NK-92 (cell line): Measurements from ENCODE around the gene SPACA6.
"Not testable (repeated sequence)": the region's sequence is repeated elsewhere in the genome, so short reads cannot be mapped to it uniquely, and the experiment has no call there.

ENCODE experiments used
- DNase-seq: peaks from one replicate; lab custom pipeline; 2025; ENCODE audit not compliant: unreplicated experiment; lab: John Stamatoyannopoulos, UW

Gene SPACA6, protein sequence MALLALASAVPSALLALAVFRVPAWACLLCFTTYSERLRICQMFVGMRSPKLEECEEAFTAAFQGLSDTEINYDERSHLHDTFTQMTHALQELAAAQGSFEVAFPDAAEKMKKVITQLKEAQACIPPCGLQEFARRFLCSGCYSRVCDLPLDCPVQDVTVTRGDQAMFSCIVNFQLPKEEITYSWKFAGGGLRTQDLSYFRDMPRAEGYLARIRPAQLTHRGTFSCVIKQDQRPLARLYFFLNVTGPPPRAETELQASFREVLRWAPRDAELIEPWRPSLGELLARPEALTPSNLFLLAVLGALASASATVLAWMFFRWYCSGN

DNA sequence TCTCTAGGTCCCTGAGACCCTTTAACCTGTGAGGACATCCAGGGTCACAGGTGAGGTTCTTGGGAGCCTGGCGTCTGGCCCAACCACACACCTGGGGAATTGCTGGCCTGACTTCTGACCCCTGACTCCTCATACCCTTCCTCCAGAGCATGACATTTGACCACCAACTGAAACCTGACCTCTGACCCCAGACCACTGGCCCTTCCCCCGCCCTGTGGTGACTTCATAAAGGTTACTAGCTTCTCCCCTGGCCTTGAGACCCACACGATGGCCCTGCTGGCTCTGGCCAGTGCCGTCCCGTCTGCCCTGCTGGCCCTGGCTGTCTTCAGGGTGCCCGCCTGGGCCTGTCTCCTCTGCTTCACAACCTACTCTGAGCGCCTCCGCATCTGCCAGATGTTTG lies at the start of gene SPACA6:
SPACA6 (plus strand) TSS at position 71 of the 400 bp plus-strand sequence; CDS start at position 268, 197 bp downstream.
- DNase-seq, result no peak

DNA sequence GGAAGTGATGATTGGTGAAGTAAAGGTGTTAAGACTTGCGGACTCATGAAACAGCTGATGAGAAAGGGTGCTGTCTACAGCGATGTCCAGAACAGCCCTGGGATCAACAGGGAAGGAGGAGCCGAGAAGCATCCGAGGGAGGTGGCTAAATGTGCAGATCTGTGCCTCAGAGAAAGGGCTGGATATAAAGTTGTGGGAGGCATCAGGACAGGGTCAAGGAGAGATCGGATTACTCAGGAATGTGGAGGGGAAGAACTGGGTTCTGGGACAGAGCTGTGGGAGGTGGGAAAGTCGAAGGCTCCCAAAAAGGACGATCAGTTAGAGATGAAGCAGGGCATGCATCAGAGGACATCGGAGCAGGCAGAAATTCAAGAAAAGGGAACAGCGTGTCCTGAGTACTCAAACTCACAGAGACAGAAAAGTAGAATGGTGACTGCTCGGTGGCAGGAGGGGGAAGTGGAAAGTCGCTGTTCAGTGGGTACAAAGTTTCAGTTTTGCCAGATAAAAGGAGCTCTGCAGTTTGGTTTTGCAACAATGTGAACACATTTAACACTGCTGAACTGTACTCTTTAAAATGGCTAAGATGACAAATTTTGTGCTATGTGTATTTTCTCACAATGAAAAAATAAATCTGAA lies 48.4 kb upstream of the SPACA6 start:
- no peak for DNase-seq

DNA sequence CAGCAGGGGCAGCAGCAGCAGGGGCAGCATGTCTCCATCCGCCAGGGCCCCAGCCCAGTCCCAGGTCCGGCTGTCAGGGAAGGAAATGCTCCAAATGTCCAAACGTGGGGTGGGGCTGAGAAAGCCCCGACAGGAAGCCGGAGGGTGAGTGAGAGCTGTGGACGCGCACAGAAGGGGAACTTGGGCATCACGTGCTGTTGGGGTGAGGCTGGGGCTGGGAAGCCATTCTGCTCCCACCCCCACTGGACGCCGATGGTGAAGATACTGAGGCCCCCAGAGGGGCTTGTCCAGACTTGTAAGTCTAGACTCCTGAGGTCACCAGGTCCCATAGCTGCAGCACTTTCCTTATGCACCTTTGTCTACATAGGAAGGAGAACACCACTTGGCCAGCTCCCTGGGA lies 46.4 kb upstream of the SPACA6 start, which contains the start of gene SIGLEC14:
SIGLEC14 (minus strand) TSS at position 96 of the 400 bp plus-strand sequence; CDS start at position 30, 66 bp downstream.
- DNase-seq, result not testable (repeated sequence)

DNA sequence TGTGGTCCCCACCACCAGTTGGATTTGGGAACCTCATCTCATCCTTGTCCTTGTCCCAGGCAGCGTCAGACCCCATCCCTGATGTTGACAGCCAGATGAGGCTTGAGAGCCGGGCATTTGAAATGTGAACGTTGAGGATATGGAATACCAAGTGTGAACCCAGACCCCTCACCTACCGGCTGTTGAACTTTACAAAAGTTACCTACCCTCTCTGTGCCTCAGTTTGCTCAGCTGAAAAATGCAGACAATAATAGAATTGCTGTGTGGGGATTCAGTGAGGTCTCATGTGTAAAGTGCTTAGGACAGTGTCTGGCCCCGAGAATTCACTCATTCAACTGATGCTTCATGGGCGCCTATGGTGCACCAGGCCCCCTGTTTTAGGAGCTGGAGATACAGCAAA lies 45.8 kb upstream of the SPACA6 start:
- no peak for DNase-seq

DNA sequence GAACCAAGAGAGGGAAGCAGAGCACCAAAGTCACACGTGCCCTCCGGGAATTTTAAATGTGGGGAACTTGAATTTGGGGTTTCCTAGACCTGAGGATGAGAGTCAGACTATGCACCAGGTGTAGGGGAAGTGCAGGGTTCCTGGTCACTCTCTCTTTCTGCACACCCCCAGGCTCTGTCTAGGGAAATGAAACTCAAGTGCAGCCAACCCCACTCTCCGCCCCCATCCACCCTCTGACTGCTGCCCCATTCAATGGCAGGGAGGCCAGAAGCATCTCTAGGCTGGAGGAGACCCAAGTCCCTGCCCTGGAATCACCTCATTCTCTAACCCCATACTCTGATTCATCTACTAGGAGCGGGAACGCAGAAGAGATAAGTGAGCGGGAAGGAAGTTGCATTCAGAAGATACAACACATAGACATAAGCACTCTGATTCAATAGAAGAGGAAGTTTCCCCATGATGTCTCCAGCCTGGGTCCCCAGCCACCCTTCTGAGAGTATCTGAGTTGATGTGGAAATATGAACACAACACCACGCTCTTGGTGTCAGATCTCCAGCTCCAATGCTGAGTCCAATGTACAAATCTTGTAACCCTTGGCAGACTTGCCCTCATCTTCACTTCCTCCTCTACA lies 41.8 kb upstream of the SPACA6 start:
- DNase-seq, result no peak

DNA sequence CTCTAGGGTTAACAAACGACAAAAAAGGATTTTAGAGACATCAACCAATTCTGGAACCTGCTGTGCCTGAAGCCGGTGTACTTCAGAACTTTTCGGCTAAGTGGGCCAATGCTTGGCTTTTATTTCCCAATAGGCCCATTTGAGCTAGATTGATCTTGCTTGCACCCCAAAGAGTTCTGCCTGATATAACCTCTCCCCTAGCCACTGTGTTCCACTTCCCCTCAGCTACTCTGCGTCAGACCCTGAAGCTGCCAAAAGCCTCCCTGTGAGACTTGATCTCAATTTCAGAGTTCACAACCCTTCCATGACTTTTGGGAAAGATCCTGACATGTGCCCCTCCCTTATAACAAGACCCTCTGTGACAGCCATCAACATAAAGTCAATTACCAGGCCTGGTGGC lies 40.9 kb upstream of the SPACA6 start:
- no peak for DNase-seq

DNA sequence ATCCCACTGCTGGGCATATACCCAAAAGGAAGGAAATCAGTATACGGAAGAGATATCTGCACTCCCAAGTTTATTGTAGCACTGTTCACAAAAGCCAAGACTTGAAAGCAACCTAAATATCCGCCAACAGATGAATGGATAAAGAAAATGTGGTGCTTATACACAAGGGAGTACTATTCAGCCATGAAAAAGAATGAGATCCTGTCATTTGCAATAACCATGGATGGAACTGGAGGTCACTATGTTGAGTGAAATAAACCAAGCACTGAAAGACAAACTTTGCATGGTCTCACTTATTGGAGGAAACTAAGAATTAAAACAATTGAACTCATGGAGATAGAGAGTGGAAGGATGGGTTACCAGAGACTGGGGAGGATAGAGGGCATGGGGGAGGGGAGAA lies 40.0 kb upstream of the SPACA6 start:
- no peak for DNase-seq

DNA sequence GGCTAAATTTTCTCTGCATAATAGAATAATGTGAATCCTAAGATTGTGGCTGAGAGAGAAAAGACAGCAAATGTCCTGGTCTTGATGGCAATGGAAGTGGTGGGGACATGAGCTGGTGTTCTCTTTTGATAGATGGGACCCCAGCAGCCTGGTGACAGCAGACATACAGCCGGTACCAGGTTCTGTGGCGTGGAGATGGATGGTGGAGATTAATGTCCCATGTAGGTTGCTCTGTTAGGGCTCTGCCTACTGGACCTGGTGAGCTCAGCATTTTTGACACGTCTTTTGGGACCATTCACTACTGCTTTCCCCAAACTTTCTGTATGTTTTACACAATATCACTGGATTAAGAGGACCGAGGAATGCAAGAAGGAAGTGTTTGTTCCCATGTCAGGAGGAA lies 38.3 kb upstream of the SPACA6 start:
- no peak for DNase-seq

DNA sequence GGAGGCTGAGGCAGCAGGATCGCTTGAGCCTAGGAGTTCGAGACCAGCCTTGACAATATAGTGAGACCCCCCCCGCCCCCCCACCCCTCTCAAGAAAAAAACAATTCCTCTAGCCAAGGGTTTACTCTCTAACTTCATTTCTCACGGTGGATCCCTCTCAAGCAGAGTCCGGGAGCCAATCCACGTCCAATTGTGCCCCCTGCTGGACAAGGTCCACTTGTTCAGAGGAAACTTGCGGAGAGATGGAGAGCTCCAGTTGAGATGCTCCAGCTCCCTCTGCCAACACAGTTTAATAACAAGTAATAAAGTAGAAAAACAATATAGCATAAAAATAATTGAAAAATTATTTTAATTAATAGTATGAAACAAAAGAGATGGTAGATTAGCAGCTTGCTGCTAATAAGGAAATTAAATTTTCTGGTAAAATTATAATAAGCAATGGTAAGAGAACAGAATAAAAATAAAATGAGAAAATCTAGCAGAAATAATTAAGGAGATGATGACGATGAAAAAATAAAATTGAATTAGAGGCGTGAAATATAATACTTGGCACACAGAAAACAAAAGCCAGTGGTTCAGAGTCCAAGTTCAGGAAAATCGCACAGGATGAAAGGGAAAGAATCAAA lies 32.0 kb upstream of the SPACA6 start:
- no peak for DNase-seq

DNA sequence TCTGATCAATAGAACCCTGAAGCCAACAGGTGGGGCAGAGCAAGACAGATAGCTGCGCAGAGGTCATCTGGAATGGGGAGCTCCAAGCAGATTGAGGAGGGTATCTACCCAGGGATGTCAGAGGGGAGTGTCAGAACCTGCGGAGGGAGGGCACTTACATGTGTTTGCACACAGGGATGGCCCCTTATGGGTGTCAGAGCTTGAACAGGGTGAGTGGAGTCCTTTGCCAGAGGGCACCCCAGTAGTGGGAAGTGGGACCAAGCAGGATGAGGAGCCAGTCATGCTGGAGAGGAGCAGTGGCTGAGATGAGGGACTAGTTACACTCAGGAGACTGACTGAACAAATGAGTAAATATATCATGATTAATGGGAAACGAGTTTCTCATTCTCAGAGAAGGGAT lies 29.5 kb upstream of the SPACA6 start:
- DNase-seq, result no peak

DNA sequence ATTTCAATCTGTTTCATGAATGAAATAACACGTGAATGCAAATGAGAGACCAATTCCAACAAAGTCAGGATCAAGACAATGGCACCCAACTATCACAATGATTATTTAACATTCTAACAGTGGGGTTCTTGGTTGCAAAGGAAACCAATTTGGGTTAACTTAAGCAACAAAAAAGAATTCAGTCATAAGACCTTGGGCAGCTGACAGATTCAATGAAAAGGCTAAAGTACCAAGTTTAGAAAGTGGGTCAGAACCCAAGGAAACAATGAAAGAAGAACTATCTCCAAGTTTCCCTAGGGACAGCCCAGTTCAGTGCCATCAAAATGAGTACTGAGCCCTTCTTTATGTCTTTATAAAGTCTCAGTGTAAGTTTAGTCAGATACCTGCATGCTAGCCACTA lies 29.0 kb upstream of the SPACA6 start:
- DNase-seq, result no peak

DNA sequence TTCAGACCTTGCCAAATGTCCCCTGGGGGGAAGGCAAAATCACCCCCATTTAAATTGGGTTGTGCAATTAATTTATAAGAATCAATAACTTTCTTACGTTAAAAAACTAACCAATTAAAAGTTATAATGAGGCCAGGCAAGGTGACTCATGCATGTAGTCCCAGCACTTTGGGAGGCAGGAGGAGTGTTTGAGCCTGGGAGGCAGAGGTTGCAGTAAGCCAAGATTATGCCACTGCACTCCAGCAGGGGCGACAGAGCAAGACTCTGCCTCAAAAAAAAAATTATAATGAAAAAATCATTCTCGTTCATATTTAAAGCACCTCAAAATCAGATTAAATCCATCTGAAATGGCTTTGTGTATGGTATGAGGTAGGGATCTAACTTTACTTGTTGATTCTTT lies 28.1 kb upstream of the SPACA6 start:
- no peak for DNase-seq

DNA sequence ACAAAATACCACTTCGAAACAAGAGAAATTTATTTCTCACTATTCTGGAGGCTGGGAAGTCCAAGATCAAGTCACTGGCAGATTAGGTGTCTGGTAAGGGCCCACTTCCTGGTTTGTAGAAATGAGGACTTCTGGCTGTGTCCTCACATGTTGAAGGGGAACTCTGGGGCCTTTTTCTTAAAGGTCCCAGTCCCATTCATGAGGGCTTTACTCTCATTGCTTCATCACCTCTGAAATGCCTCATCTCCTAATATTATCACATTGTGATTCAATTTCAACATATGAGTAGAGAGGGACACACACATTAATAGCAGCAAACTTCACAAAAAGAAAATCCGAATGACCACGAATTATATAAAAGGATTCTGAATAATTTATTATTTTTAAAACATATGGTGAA lies 24.9 kb upstream of the SPACA6 start:
- no peak for DNase-seq

DNA sequence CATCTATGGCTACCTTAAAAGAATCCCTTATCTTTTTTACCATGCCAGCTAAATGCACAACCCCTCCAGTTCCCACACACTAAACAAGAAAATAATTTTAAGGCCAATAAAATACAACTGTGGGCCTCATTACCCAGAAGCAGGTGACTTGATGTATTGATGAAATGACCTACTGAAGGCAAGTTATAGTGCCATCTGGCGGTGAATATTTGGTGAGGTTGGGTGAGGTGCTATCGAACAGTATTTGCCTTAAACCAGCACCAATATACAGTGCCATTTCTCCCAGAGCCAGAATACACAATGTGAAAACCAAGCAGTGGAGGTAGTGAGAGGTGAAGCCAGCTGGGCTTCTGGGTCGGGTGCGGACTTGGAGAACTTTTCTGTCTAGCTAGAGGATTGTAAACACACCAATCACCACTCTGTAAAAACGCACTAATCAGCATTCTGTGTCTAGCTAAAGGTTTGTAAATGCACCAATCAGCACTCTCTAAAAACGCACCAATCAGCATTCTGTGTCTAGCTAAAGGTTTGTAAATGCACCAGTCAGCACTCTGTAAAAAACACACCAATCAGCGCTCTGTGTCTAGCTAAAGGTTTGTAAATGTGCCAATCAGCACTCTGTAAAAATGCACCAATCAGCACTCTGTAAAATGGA lies 17.1 kb upstream of the SPACA6 start:
- not testable (repeated sequence) for DNase-seq

DNA sequence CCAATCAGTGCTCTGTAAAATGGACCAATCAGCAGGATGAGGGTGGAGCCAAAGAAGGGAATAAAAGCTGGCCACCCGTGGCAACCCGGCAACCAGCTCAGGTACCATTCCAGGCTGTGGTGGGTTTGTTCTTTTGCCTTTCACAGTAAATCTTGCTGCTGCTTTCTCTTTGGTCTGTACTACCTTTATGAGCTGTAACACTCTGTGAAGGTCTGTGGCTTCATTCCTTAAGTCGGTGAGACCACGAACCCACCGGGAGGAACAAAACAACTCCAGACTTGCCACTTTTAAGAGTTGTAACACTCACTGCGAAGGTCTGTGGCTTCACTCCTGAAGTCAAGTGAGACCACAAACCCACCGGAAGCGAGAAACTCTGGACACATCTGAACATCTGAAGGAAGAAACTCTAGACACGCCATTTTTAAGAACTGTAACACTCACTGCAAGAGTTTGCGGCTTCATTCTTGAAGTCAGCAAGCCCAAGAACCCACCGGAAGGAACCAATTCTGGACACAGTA lies 16.5 kb upstream of the SPACA6 start:
- no peak for DNase-seq

DNA sequence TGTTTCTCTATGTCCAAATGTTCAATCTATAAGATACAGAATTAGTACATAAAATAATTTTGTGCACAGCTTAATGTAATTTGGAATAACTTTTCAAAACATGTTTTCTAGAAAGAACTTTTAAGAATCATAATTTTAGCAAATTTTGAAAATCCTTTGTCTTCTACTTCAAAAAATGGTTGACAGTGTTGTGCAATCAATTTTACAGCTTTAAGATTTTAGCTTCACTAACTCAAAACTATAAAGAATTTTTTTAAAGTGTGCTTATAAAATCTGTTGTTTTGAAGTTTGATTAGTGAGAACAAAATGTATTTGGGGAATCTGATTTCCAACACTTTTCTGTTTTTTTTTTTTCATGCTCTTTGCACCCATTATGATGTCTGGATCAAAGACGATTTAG lies 12.7 kb upstream of the SPACA6 start:
- no peak for DNase-seq

DNA sequence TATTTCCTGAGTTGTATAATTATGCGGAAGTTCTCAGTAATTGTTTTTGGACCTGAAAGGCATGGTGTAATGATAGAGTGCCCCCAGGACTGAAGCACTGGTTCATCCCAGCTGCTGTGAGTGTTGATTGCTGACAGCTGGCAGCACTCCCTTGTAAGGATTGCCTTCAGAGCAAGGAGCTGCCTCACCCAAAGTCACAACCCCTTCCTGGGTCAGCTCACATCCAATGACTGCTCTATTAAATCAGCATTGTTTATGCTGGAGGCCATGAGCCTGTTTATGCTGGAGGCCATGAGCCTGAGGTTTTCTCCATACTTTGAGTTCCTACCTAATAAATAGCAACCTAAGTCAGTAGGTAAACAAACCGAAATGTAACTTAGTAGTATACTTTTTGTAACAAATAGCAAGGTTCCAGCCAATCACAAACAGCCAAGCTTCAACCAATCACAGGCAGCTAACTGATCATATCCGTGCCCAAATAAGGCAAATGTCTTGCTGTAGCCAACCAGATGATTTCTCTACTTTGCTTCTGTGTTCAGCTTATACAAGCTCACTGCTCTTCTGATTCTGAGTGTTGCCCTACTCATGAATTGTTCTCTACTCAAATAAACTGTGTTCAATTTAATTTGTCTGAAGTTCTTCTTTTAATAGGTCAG lies 11.7 kb upstream of the SPACA6 start:
- DNase-seq, result no peak

DNA sequence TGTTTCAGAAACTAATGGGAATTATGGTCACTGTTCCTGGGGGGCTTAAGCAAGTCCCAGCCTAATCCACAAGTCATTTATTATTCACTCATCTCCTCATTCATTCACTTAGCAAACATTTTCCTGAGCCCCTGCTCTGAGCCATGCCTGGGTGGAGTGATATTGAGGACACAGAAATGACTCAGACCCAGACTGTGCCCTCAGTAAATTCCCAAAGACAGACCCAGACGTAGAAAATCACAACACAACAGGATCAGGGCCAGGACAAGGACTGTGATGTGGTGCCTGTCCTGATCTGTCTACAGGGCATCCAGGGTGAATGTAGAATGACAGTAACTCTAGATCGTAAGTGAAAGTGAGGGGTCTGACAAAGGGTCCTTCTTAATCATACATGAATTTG lies 7.0 kb upstream of the SPACA6 start:
- DNase-seq, result no peak

DNA sequence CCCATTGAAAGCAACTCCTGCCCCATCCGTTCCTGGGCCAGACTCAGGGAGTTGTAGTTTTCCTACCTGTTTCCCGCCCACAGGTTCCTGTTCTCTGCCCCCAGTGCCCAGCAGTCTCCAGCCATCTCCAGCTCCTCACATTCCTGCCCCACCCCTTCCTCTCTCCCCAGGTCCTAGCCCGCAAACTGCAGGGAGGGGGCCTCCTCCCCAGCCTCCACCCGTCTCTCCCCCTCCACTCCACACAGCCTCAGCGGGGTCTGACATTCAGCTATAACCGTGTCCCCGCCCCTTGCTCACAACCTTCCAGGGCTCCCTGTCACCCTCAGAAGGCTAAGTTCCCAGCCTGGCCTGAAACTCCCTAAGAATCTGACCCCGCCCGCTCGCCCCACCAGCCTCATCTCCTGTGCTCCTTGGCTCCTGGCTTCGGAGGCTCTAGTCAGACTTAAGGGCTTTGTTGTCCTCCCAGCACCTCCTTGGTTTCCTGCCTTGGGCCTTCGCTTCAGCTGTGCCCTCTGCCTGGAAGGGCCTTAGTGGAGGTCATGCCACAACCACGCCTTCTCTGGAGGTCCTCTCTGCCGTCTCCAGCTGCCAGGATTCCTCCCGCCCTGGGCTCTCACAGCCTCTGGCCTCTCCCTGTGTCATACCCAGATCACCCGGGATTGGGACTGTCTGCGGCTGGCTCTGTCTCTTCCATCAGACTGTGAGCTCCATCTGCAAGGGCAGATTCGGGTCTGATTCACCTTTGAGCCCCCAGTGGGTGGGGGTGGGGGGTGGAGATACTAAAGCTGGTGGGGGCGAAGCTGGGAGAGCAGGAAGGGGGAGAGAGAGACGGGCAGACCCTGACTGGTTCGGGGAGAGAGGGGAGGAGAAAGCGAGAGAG lies 5.1 kb upstream of the SPACA6 start:
- DNase-seq, result no peak
